OCI-LY3 (cell line): Measurements from ENCODE around the gene DOCK8.

Experiments used
- H2AFZ ChIP-seq: fragments of 200-600, 300-600 bp; shearing (Covaris generic); 2 replicates; pipeline ENCODE4 v1.6.0; 2014; ENCODE audit warnings: antibody characterized with exemption, low read depth, low read length
- H3K27ac ChIP-seq: fragments of 200-600, 300-600 bp; sonication (generic); 2 replicates; pipeline ENCODE4 v1.5.1; 2014; ENCODE audit warnings: mild to moderate bottlenecking, low read length, moderate library complexity, mixed read lengths
- H3K27me3 ChIP-seq: fragments of 200-600, 300-600 bp; sonication (generic); 2 replicates; pipeline ENCODE4 v1.6.1; 2014; ENCODE audit warnings: low read depth, low read length, mixed read lengths
- H3K36me3 ChIP-seq: fragments of 200-600, 300-600 bp; sonication (generic); replicated peaks from 2 replicates; pipeline ENCODE3; 2014; ENCODE audit warnings: low read depth, low read length, mixed read lengths
- H3K4me1 ChIP-seq: fragments of 300-600, 200-600 bp; sonication (generic); 2 replicates; pipeline ENCODE4 v1.6.1; 2014; ENCODE audit warnings: low read length, mixed read lengths
- H3K4me2 ChIP-seq: fragments of 200-600, 300-600 bp; sonication (generic); 2 replicates; pipeline ENCODE4 v1.6.1; 2014; ENCODE audit warnings: low read length, mixed read lengths
- H3K4me3 ChIP-seq: fragments of 300-600, 200-600 bp; sonication (generic); 2 replicates; pipeline ENCODE4 v1.5.1; 2014; ENCODE audit warnings: antibody characterized with exemption, mild to moderate bottlenecking, low read length, moderate library complexity
- H3K79me2 ChIP-seq: fragments of 300-600, 200-600 bp; shearing (Covaris generic); 2 replicates; pipeline ENCODE4 v1.6.1; 2014; ENCODE audit warnings: mild to moderate bottlenecking, low read length, mixed read lengths
- H3K9ac ChIP-seq: fragments of 300-600, 200-600 bp; shearing (Covaris generic); 2 replicates; pipeline ENCODE4 v1.6.0; 2014; ENCODE audit warnings: mild to moderate bottlenecking, low read length, moderate library complexity
- H3K9me3 ChIP-seq: fragments of 200-600, 300-600 bp; shearing (Covaris generic); 2 replicates; pipeline ENCODE4 v1.6.1; 2014; ENCODE audit warnings: low read length, mixed read lengths; ENCODE audit not compliant: insufficient read depth
- H4K20me1 ChIP-seq: fragments of 200-600, 300-600 bp; sonication (generic); 2 replicates; pipeline ENCODE4 v1.6.1; 2016; ENCODE audit warnings: low read length, mixed read lengths; ENCODE audit not compliant: insufficient read depth
- CTCF ChIP-seq: fragments of 200-600, 300-600 bp; sonication (generic); IDR thresholded peaks from 2 replicates; pipeline ENCODE4 v1.5.1; 2014; ENCODE audit warnings: antibody characterized with exemption, low read length, low read depth
- EZH2phosphoT487 ChIP-seq: fragments of 200-600 bp; shearing (Covaris generic); IDR thresholded peaks from 2 replicates; pipeline ENCODE4 v1.6.1; 2018; ENCODE audit warnings: antibody characterized with exemption, mixed run types, low read depth

The DOCK8 gene

GRCh38 chr9:512555-513272 lies 298.0 kb downstream of the DOCK8 start:
- Histone ChIP-seq H3K79me2 (no peaks in the 10 kb centered on the region), H3K27me3 (0 out of 2 replicates have a peak, but pooled peaks cover 5% of the 10 kb centered on the region)

More at GRCh38 chr9:512555-513272, 298.0 kb downstream of the DOCK8 start:
- TF ChIP-seq CTCF (no peak), EZH2phosphoT487 (no peak)
- H2AFZ ChIP-seq, result no peak overlapping the region
- H3K4me1 ChIP-seq, result no peaks in the 10 kb centered on the region
- no peak overlapping the region for H3K9ac ChIP-seq
- no peak overlapping the region for H3K4me2 ChIP-seq
- no peak overlapping the region for H3K27ac ChIP-seq
- no peaks in the 10 kb centered on the region for H3K9me3 ChIP-seq
- no peak overlapping the region for H3K4me3 ChIP-seq
- H3K36me3 ChIP-seq, result no peaks in the 10 kb centered on the region
- H4K20me1 ChIP-seq, result no peaks in the 10 kb centered on the region
